Measurements from ENCODE around the gene SSBP3. TPM values are rescaled to one million over a fixed set of nuclear protein-coding genes. Genes with fewer than 3 reads are reported as not detected.

Gene SSBP3
- total RNA-seq, 2 experiments from 2014 or later: 16.5 to 44.9 TPM

- no peak overlapping the region for H3K4me2 ChIP-seq (ENCODE audit: low read length)
- peaks cover 17% of the 10 kb centered on the region for H3K4me1 ChIP-seq (ENCODE audit: insufficient read depth, low read length, poor library complexity, severe bottlenecking)
- ChIA-PET CTCF (ENCODE audit: unreplicated experiment) (no interaction called here), POLR2A (interaction anchor here (0.6 to 1.1 kb wide), 4 partner anchors 16 to 355 kb away, joined by 3 to 4 read pairs (median 4); no protein-coding TSS in a partner anchor)
- no peak overlapping the region for H2AFZ ChIP-seq (ENCODE audit: low read length)
- H3K9me3 ChIP-seq (ENCODE audit: low read length): no peaks in the 10 kb centered on the region
- no peak overlapping the region for H3K4me3 ChIP-seq (ENCODE audit: low read depth, low read length, poor library complexity, severe bottlenecking)
- H3K9me2 ChIP-seq (ENCODE audit: insufficient read depth, low read length): no peaks in the 10 kb centered on the region
- no peak overlapping the region for H3K27ac ChIP-seq (ENCODE audit: low read depth, low read length, poor library complexity, severe bottlenecking)
- H3K79me2 ChIP-seq (ENCODE audit: insufficient read depth, low read depth, low read length): no peaks in the 10 kb centered on the region
- TF ChIP-seq CTCF (conservative IDR thresholded peaks at IDR 0.05; ENCODE audit: low read length) (no peak), EZH2phosphoT487 (IDR thresholded peaks at IDR 0.05; ENCODE audit: borderline replicate concordance, low read depth, low read length) (no peak)
- H3K36me3 ChIP-seq (ENCODE audit: insufficient read depth, low read length): no peaks in the 10 kb centered on the region
- no peaks in the 10 kb centered on the region for H4K20me1 ChIP-seq (ENCODE audit: insufficient read depth, low read length)
- no TSS peak for BruUV-seq (replicated peaks)
- DNase-seq (ENCODE audit: low spot score): no peak
- intact Hi-C loops (cut with micrococcal nuclease; ENCODE audit: unreplicated experiment): loop anchor here (5.0 kb wide), 1 partner anchor 70 kb away; the partner anchor contains the start of genes CYB5RL and MRPL37
Measured at GRCh38 chr1:54272134-54272533, 134.1 kb downstream of the SSBP3 start.

DNA sequence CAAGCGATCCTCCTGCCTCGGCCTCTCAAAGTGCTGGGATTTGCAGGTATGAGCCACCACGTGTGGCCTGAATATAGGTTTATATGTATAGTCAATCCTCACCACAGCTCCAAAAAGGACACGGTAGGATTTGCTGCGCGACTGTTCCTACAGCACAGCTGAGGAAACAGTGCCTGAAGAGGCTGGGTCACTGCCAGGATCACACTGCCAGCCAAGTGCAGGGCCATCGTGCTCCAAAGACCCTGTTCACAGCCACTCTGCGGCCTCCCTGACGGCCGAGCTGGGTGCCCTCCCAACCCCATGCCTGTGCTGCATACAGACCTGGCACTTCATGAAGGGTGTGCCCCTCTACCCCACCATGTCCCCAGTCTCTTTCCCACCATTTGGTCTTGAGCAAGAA lies 134.9 kb downstream of the SSBP3 start:
- ChIA-PET CTCF (ENCODE audit: unreplicated experiment) (no interaction called here), POLR2A (interaction anchor here (0.6 to 1.1 kb wide), 3 partner anchors 9 to 133 kb away, joined by 3 to 4 read pairs (median 3); no protein-coding TSS in a partner anchor)
- intact Hi-C loops (cut with micrococcal nuclease; ENCODE audit: unreplicated experiment): loop anchor here (5.0 kb wide), 1 partner anchor 69 kb away; the partner anchor contains the start of genes CYB5RL and MRPL37

More for the DNA sequence above, 134.9 kb downstream of the SSBP3 start:
- H2AFZ ChIP-seq (ENCODE audit: low read length): no peak overlapping the region
- no peak overlapping the region for H3K27ac ChIP-seq (ENCODE audit: low read depth, low read length, poor library complexity, severe bottlenecking)
- DNase-seq (ENCODE audit: low spot score): no peak
- no peaks in the 10 kb centered on the region for H3K79me2 ChIP-seq (ENCODE audit: insufficient read depth, low read depth, low read length)
- TF ChIP-seq EZH2phosphoT487 (IDR thresholded peaks at IDR 0.05; ENCODE audit: borderline replicate concordance, low read depth, low read length): no peak
- no peak for TF ChIP-seq CTCF (conservative IDR thresholded peaks at IDR 0.05; ENCODE audit: low read length)
- H3K4me1 ChIP-seq (ENCODE audit: insufficient read depth, low read length, poor library complexity, severe bottlenecking): peaks cover 17% of the 10 kb centered on the region
- no peaks in the 10 kb centered on the region for H3K36me3 ChIP-seq (ENCODE audit: insufficient read depth, low read length)
- BruUV-seq (replicated peaks): no TSS peak
- no peak overlapping the region for H3K4me2 ChIP-seq (ENCODE audit: low read length)
- no peaks in the 10 kb centered on the region for H3K9me3 ChIP-seq (ENCODE audit: low read length)
- no peak overlapping the region for H3K4me3 ChIP-seq (ENCODE audit: low read depth, low read length, poor library complexity, severe bottlenecking)
- H3K9me2 ChIP-seq (ENCODE audit: insufficient read depth, low read length): no peaks in the 10 kb centered on the region
- H4K20me1 ChIP-seq (ENCODE audit: insufficient read depth, low read length): no peaks in the 10 kb centered on the region
